ENCODE data around the gene PCDHGC4.

The PCDHGC4 gene

GRCh38 chr5:141511771-141512325 is 27.0 kb downstream of the PCDHGC4 start:
- FAIRE-seq (no peak), DNase-seq (ENCODE audit: insufficient read length, low spot score) (no peak)

GRCh38 chr5:141512390-141512910 is 27.6 kb downstream of the PCDHGC4 start:
- no peak for DNase-seq (ENCODE audit: insufficient read length, low spot score)
- FAIRE-seq, result no peak

GRCh38 chr5:141512911-141513626 is 28.2 kb downstream of the PCDHGC4 start:
- peak; percentile 74 for FAIRE-seq

GRCh38 chr5:141513627-141514329 is 28.9 kb downstream of the PCDHGC4 start:
- peak; percentile 20 for DNase-seq (ENCODE audit: insufficient read length, low spot score)
- FAIRE-seq, result peak; percentile 69

More at GRCh38 chr5:141512911-141513626, 28.2 kb downstream of the PCDHGC4 start:
- no peak for DNase-seq (ENCODE audit: insufficient read length, low spot score)

- FAIRE-seq (no peak), DNase-seq (ENCODE audit: insufficient read length, low spot score) (peak; percentile 57)
Observed at GRCh38 chr5:141514330-141515133, 29.7 kb downstream of the PCDHGC4 start.

- no peak for DNase-seq (ENCODE audit: insufficient read length, low spot score)
- FAIRE-seq, result no peak
Observed at GRCh38 chr5:141515141-141515540, 30.3 kb downstream of the PCDHGC4 start.

GRCh38 chr5:141515946-141516671 is 31.3 kb downstream of the PCDHGC4 start:
- no peak for DNase-seq (ENCODE audit: insufficient read length, low spot score)
- no peak for FAIRE-seq

- no peak for FAIRE-seq
- no peak for DNase-seq (ENCODE audit: insufficient read length, low spot score)
Observed at GRCh38 chr5:141516672-141517025, 31.8 kb downstream of the PCDHGC4 start.

GRCh38 chr5:141517312-141517711 is 32.5 kb downstream of the PCDHGC4 start:
- no peak for FAIRE-seq
- no peak for DNase-seq (ENCODE audit: insufficient read length, low spot score)

GRCh38 chr5:141517880-141518617 is 33.2 kb downstream of the PCDHGC4 start:
- no peak for FAIRE-seq
- DNase-seq (ENCODE audit: insufficient read length, low spot score), result no peak

- FAIRE-seq, result no peak
- no peak for DNase-seq (ENCODE audit: insufficient read length, low spot score)
Observed at GRCh38 chr5:141518618-141519015, 33.8 kb downstream of the PCDHGC4 start.

- no peak for FAIRE-seq
- DNase-seq (ENCODE audit: insufficient read length, low spot score), result no peak
Observed at GRCh38 chr5:141519605-141520565, 35.1 kb downstream of the PCDHGC4 start.

GRCh38 chr5:141521244-141521781 is 36.5 kb downstream of the PCDHGC4 start:
- FAIRE-seq (peak; percentile 76), DNase-seq (ENCODE audit: insufficient read length, low spot score) (peak; percentile 78)

- no peak for FAIRE-seq
- no peak for DNase-seq (ENCODE audit: insufficient read length, low spot score)
Observed at GRCh38 chr5:141522301-141522700, 37.5 kb downstream of the PCDHGC4 start.

- DNase-seq (ENCODE audit: insufficient read length, low spot score) (no peak), FAIRE-seq (no peak)
Observed at GRCh38 chr5:141523991-141524390, 39.2 kb downstream of the PCDHGC4 start.

- peak; percentile 92 for FAIRE-seq
- peak; percentile 86 for DNase-seq (ENCODE audit: insufficient read length, low spot score)
Observed at GRCh38 chr5:141524604-141525597, 40.1 kb downstream of the PCDHGC4 start.

GRCh38 chr5:141525653-141526052 is 40.8 kb downstream of the PCDHGC4 start:
- no peak for FAIRE-seq

More at GRCh38 chr5:141525653-141526052, 40.8 kb downstream of the PCDHGC4 start:
- DNase-seq (ENCODE audit: insufficient read length, low spot score), result no peak
